GM19455 (cell line): Measurements from ENCODE around the gene ANKRD2.
"Not testable (repeated sequence)": the region's sequence is repeated elsewhere in the genome, so short reads cannot be mapped to it uniquely, and the experiment has no call there.

ENCODE experiments used
- ATAC-seq: cut with Tn5 transposase; IDR thresholded peaks from one replicate; pipeline ENCODE4 v1.9.1; 2021; ENCODE audit not compliant: unreplicated experiment

The ANKRD2 gene

GRCh38 chr10:97572214-97572989 lies at the start of gene ANKRD2:
Gene ANKRD2 (plus strand): TSS chr10:97572779. CDS start chr10:97572789, 10 bp downstream.
- ATAC-seq: no peak

GRCh38 chr10:97522937-97523336 lies 49.6 kb upstream of the ANKRD2 start:
- ATAC-seq: no peak

- no peak for ATAC-seq
These were observed 47.5 kb upstream of the ANKRD2 start for GRCh38 chr10:97525086-97525485.

- no peak for ATAC-seq
These were observed 46.9 kb upstream of the ANKRD2 start for GRCh38 chr10:97525683-97526110.

GRCh38 chr10:97528876-97529275 lies 43.7 kb upstream of the ANKRD2 start:
- not testable (repeated sequence) for ATAC-seq

- no peak for ATAC-seq
These were observed 42.7 kb upstream of the ANKRD2 start for GRCh38 chr10:97529685-97530465.

- ATAC-seq: no peak
These were observed 41.1 kb upstream of the ANKRD2 start for GRCh38 chr10:97531401-97531986.

- ATAC-seq: no peak
These were observed 39.5 kb upstream of the ANKRD2 start for GRCh38 chr10:97532935-97533671.

GRCh38 chr10:97533888-97534287 lies 38.7 kb upstream of the ANKRD2 start:
- ATAC-seq: no peak

GRCh38 chr10:97534746-97535367 lies 37.7 kb upstream of the ANKRD2 start:
- ATAC-seq: no peak

- ATAC-seq: no peak
These were observed 35.3 kb upstream of the ANKRD2 start for GRCh38 chr10:97537186-97537869.

- no peak for ATAC-seq
These were observed 34.2 kb upstream of the ANKRD2 start for GRCh38 chr10:97538411-97538810.

- no peak for ATAC-seq
These were observed 33.7 kb upstream of the ANKRD2 start for GRCh38 chr10:97538839-97539238.

- no peak for ATAC-seq
These were observed 32.9 kb upstream of the ANKRD2 start for GRCh38 chr10:97539523-97540200.

GRCh38 chr10:97540669-97541500 lies 31.7 kb upstream of the ANKRD2 start:
- ATAC-seq: no peak

GRCh38 chr10:97542169-97543024 lies 30.2 kb upstream of the ANKRD2 start:
- no peak for ATAC-seq

- ATAC-seq: no peak
These were observed 29.5 kb upstream of the ANKRD2 start for GRCh38 chr10:97543025-97543546.
